22Rv1 (cell line): ENCODE data around the gene IRF6.

Experiments used
- H3K27ac ChIP-seq: fragments of 450-650 bp; 2 replicates; pipeline ENCODE4 v1.5.1; 2017
- CTCF ChIP-seq: fragments of 450-650 bp; IDR thresholded peaks from 2 replicates; pipeline ENCODE4 v1.5.1; 2017; ENCODE audit warnings: mild to moderate bottlenecking
- ZFX ChIP-seq: fragments of 450-650 bp; IDR thresholded peaks from 2 replicates; pipeline ENCODE4 v1.6.1; 2017; ENCODE audit warnings: antibody characterized with exemption, borderline replicate concordance

The IRF6 gene

DNA sequence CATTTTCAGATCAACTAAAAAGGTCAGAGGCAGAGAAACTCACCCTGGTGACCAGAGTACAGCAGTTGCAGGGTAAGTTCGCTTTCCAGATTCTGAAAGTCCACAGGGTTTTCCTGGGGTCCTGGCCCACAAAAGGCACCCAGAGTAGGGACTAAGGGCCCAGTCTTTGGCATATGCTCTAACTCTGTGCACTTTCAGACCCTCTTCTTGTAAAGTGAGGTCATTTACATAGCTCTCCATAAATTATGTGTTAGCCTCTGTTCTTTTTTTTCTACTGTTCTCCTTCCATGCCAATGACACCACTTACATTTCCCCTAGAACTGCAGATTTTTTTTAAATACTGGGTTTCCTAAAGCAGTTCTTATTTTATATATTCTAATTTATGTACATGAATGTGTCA is 27.8 kb downstream of the IRF6 start:
- no peak overlapping the region for H3K27ac ChIP-seq
- TF ChIP-seq CTCF = no peak
- TF ChIP-seq ZFX = no peak

DNA sequence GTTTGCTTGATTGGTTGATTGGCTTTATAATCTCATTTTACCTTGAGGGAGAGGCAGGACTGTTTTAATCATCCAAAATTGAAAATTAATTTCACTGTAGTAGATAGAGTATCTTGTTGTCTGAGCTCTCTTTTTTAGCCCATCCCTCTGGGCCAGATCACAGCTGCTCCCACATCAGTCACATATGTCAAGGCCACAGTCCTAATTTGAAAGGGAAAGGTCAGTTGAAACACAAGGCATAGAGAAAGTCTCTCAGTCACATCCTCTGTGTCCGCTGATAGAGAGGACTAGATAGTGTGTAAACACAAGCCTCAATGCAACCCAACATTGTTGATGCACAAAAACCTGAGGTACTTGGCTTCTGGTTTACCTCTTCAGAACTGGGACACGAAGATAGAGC is 28.4 kb downstream of the IRF6 start:
- TF ChIP-seq ZFX (no peak), CTCF (no peak)
- H3K27ac ChIP-seq = no peak overlapping the region

DNA sequence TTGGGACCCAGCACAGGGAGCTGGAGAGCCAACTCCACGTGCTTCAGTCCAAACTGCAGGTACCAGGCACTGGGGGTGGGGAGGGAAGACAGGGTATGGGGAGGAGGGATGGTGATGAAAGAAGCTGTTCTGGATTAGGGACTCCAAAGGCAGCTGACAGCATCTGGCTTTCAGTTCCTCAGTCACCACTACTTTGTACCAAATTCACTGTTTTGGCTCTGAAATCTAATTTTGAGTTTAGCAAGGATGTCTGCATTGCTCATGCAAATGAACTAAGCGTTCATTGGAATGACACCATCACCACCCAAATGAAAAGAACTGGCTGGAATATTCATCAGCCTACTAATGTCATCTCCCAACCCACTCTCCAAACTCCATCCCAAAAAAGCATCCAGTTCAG is 30.3 kb downstream of the IRF6 start:
- no peak for TF ChIP-seq CTCF
- H3K27ac ChIP-seq = no peak overlapping the region

DNA sequence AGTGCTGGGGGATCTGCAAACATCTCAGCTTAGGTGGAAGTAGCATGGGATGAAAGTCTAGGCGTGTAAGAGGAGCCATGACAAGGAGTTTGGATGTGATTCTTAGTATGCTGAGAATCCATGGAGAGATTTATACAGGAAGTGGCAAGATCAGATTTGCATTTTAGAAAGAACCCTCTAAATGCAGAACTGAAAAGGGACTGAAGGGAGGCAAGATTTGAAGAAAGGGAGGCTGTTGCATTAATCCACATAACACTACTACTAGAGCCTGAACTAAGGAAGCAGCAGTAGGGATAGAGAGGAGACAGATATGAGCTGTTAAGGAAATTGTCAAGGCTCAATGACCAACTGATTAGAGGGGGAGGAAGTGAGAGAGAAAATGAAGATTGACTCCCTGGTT is 31.4 kb downstream of the IRF6 start:
- no peak overlapping the region for H3K27ac ChIP-seq

DNA sequence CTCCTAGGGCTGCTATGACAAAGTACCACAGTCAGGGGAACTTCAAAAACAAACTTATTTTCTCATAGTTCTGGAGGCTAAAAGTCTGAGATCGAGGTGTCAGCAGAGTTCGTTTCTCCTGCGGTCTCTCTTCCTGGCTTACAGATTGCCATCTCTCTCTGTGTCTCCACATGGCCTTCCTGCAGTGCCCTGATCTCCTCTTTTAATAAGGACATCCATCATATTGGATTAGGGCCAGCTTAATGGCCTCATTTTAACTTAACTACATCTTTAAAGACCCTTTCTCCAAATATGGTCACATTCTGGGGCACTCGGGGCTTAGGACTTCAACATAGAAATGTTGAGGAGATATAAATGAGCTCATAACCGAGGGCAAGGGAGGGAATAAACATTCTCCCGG is 33.8 kb downstream of the IRF6 start:
- TF ChIP-seq ZFX (no peak), CTCF (no peak)
- H3K27ac ChIP-seq = no peak overlapping the region

More for the DNA sequence above, 31.4 kb downstream of the IRF6 start:
- TF ChIP-seq ZFX (no peak), CTCF (no peak)

GRCh38 chr1:209770636-209771415 is 35.1 kb downstream of the IRF6 start:
- H3K27ac ChIP-seq = no peak overlapping the region

More at GRCh38 chr1:209770636-209771415, 35.1 kb downstream of the IRF6 start:
- TF ChIP-seq CTCF = no peak
- no peak for TF ChIP-seq ZFX
